Brain microvascular endothelial cell (primary cell): ENCODE results near the gene C8A.

Experiments
- DNase-seq: peaks from one replicate; pipeline ENCODE4 v3.0.0-alpha.2; 2020
- H3K27ac ChIP-seq: fragments of 250-450 bp; sonication (Bioruptor Pico); 2 replicates; pipeline ENCODE4 v1.5.1; 2020; ENCODE audit warnings: mild to moderate bottlenecking, moderate library complexity
- H3K27me3 ChIP-seq: fragments of 250-450 bp; sonication (Bioruptor Pico); replicated peaks from 2 replicates; pipeline ENCODE4 v1.5.1; 2020; ENCODE audit warnings: mild to moderate bottlenecking
- H3K36me3 ChIP-seq: fragments of 250-450 bp; sonication (Bioruptor Pico); replicated peaks from 2 replicates; pipeline ENCODE4 v1.5.1; 2020; ENCODE audit warnings: mild to moderate bottlenecking
- H3K4me3 ChIP-seq: 2 replicates; pipeline ENCODE4 v1.5.1; 2011; ENCODE audit warnings: low read depth, mild to moderate bottlenecking, control low read depth, low read length, moderate library complexity
- CTCF ChIP-seq: IDR thresholded peaks from 2 replicates; pipeline ENCODE4 v1.5.1; 2011; ENCODE audit warnings: low read depth, mild to moderate bottlenecking, moderate library complexity, low read length, control low read depth, inconsistent platforms; ENCODE audit errors: missing control alignments
- in situ Hi-C: cut with HindIII; loops from 2 replicates; pipeline ENCODE4 v1.10.0; 2017; ENCODE audit warnings: low sequenced_read_pairs, low pct_ligation_motif_present

C8A gene

DNA sequence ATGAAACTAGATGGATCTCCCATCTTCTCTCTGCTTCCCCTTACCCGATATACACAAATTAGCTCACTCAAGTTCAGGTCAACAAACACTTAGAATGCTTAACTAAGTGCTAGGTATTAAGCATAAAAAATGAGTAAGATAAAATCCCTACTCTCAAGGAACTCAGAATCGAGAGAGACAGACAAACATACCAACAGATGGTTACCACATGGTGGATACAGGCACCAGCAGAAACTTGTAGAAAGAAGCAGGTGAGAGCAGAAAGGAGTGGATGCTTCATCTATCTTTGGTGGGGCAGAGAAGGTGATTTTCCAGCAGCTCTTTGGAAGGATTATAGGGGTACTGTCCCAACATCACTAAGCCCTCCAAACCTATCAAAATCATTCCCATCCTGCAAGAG, 79.0 kb downstream of the C8A start:
- no peak overlapping the region for H3K27ac ChIP-seq
- H3K36me3 ChIP-seq = no peaks in the 10 kb centered on the region
- H3K4me3 ChIP-seq = no peak overlapping the region
- TF ChIP-seq CTCF = no peak
- no peaks in the 10 kb centered on the region for H3K27me3 ChIP-seq
- no peak for DNase-seq
- in situ Hi-C loops = no loop called here

DNA sequence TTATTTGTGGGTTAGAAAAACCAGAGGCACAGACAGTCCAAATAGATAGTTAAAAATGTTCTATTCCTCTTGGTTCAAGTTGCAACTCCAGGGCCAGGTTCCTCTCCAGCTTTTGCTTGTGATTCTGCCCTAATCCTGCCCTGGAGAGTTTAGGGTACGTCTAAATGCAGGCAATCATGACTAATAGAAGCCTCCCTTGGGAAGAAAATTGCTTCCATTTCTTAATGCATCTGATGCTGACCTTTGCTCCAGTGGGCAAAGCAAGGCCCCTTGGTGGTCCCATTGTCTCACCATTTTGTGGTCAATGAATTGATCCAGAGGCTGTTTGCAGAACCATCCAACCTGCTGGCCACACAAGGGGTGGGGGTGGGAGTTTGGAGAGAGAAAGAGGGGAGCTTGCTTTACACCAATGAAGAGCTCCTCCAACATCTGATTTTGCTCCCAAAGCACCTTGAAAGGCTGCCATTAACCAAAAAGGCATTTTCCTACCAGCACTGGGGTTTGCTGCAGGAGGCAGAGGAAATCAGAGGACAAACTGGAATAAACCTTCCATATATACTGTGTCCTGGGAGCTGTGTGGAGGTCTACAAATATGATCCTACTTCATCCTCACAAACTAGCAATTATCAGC, 79.9 kb downstream of the C8A start:
- DNase-seq = no peak
- no peak for TF ChIP-seq CTCF

GRCh38 chr1:56938646-56939045, 84.0 kb downstream of the C8A start:
- Histone ChIP-seq H3K27me3 (no peaks in the 10 kb centered on the region), H3K36me3 (no peaks in the 10 kb centered on the region), H3K27ac (no peak overlapping the region), H3K4me3 (no peak overlapping the region)
- TF ChIP-seq CTCF = no peak
- in situ Hi-C loops = no loop called here
- no peak for DNase-seq

More for the DNA sequence above, 79.9 kb downstream of the C8A start:
- Histone ChIP-seq H3K4me3 (no peak overlapping the region), H3K36me3 (no peaks in the 10 kb centered on the region), H3K27ac (no peak overlapping the region), H3K27me3 (no peaks in the 10 kb centered on the region)
- in situ Hi-C loops = no loop called here

- TF ChIP-seq CTCF = no peak
- no peak overlapping the region for H3K4me3 ChIP-seq
- no peaks in the 10 kb centered on the region for H3K36me3 ChIP-seq
- DNase-seq = no peak
- in situ Hi-C loops = no loop called here
- no peaks in the 10 kb centered on the region for H3K27me3 ChIP-seq
- no peak overlapping the region for H3K27ac ChIP-seq
These were observed 84.6 kb downstream of the C8A start for GRCh38 chr1:56939209-56939608.

DNA sequence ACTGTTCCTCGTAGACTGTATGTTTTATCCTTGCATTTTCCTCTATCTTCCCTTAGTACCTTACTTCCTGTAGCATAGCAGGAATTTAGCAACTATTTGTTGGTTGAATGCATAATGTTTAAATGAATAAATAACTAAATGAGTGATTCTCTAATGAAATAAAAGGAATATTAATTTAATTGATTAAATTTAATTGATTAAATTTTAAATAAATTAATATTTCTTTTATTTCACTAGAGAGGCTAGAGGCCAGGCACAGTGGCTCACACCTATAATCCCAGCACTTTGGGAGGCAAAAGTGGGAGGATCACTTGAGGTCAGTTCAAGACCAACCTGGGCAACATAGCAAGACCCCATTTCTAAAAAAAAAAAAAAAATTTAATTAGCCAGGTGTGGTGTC, 85.4 kb downstream of the C8A start:
- no peaks in the 10 kb centered on the region for H3K36me3 ChIP-seq
- no peak overlapping the region for H3K27ac ChIP-seq
- H3K4me3 ChIP-seq = no peak overlapping the region
- TF ChIP-seq CTCF = no peak
- no peaks in the 10 kb centered on the region for H3K27me3 ChIP-seq
- DNase-seq = no peak
- in situ Hi-C loops = no loop called here

DNA sequence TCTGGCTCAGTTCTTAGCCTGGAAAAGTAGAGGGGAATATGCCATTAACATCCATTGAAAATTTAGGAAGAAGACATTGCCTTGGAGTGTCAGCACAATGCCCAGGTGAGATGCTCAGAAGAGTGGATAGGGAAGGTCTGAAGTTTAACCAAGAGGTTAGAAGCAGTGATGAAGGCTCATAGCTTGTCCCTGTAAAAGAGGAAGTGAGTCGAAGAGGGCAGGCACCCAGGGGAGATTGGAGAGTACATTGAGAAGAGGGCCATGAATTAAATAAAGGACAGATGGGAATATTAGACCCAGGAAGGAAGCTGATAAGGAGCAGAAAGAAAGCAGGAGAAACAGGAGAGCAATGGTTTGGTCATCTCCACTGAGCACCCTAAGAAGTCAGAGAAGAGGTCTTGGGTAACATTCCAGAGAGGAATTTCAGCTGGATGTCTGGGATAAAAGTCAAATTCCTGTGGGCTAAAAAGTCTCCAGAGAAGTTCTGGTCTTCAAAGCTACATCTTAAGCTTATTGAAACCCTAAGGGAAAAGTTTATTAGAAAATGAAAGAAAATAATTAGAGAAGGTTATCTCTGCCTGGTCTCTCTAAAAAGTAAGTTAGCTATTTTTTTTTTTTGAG, 93.9 kb downstream of the C8A start:
- Histone ChIP-seq H3K4me3 (no peak overlapping the region), H3K27me3 (no peaks in the 10 kb centered on the region), H3K36me3 (no peaks in the 10 kb centered on the region), H3K27ac (no peak overlapping the region)
- in situ Hi-C loops = no loop called here
- no peak for DNase-seq
- no peak for TF ChIP-seq CTCF
